Endothelial cell of umbilical vein (primary cell): ENCODE results near the gene TARP.

Source experiments
- BruUV-seq: library from RNA; stranded (reverse); fragments of 400-500 nt; replicated peaks from 2 replicates; lab custom pipeline; 2021; lab: Mats Ljungman, UMichigan
- CTCF ChIA-PET: fragments of 300-600, 350-600 bp; sonication (Branson Sonifier 250); formaldehyde crosslinking; loops from one replicate; lab custom pipeline; 2021; ENCODE audit warnings: antibody characterized with exemption, inconsistent platforms; lab: Charles Lee
- POLR2A ChIA-PET: fragments of 300-600, 350-600 bp; sonication (Branson Sonifier 250); formaldehyde crosslinking; loops from one replicate; lab custom pipeline; 2021; ENCODE audit warnings: antibody characterized with exemption, inconsistent platforms; lab: Charles Lee
- DNase-seq: peaks from one replicate; pipeline ENCODE4 v3.0.0-alpha.2; 2011; ENCODE audit warnings: low read depth, low spot score
- FAIRE-seq: peaks from 2 replicates; lab custom pipeline; 2011; peaks lifted over from hg19 to GRCh38; lab: Jason Lieb, UNC
- H2AFZ ChIP-seq: 2 replicates; pipeline ENCODE4 v1.6.0; 2012; ENCODE audit warnings: low read depth, low read length, control low read depth, inconsistent platforms
- H3K27ac ChIP-seq: 2 replicates; pipeline ENCODE4 v1.5.1; 2011; ENCODE audit warnings: low read depth, mild to moderate bottlenecking, control low read depth, low read length, moderate library complexity; ENCODE audit not compliant: insufficient read depth
- H3K27me3 ChIP-seq, 2 experiments: 2 replicates each; pipeline versions ENCODE4 v1.6.0 to v1.6.1; 2011; ENCODE audit warnings: low read length in 2 of 2, mixed read lengths in 1 of 2; ENCODE audit not compliant: control insufficient read depth in 2 of 2, insufficient read depth in 2 of 2
- H3K36me3 ChIP-seq, 2 experiments: 2 replicates in 1 of 2; 3 replicates in 1 of 2; pipeline ENCODE4 v1.5.1; 2011; ENCODE audit warnings: low read length in 2 of 2, mild to moderate bottlenecking in 1 of 2, moderate library complexity in 1 of 2; ENCODE audit not compliant: control insufficient read depth in 2 of 2, insufficient read depth in 2 of 2; ENCODE audit errors: extremely low read depth in 1 of 2
- H3K4me1 ChIP-seq: 3 replicates; pipeline ENCODE4 v1.5.1; 2011; ENCODE audit warnings: mild to moderate bottlenecking, low read length; ENCODE audit not compliant: control insufficient read depth, insufficient read depth; ENCODE audit errors: extremely low read depth
- H3K4me2 ChIP-seq: 2 replicates; pipeline ENCODE4 v1.6.1; 2011; ENCODE audit warnings: low read length, control low read depth, mixed read lengths; ENCODE audit not compliant: insufficient read depth
- H3K4me3 ChIP-seq, 3 experiments: fragments of 200-600 bp in 1 of 3; sonication (generic), shearing (Covaris generic) in 1 of 3; replicated peaks in 1 of 3; 2 replicates each; pipeline ENCODE4 v1.5.1; 2011 to 2016; ENCODE audit warnings: control low read depth in 3 of 3, low read length in 3 of 3, mild to moderate bottlenecking in 2 of 3, inconsistent platforms in 1 of 3, low read depth in 1 of 3, moderate library complexity in 1 of 3; ENCODE audit not compliant: insufficient read depth in 1 of 3
- H3K79me2 ChIP-seq: 2 replicates; pipeline ENCODE4 v1.6.0; 2012; ENCODE audit warnings: low read length, inconsistent platforms; ENCODE audit not compliant: control insufficient read depth, insufficient read depth
- H3K9ac ChIP-seq: replicated peaks from 2 replicates; pipeline ENCODE3; 2011; ENCODE audit warnings: low read length, control low read depth; ENCODE audit not compliant: insufficient read depth; ENCODE audit errors: extremely low read depth
- H3K9me1 ChIP-seq: replicated peaks from 3 replicates; pipeline ENCODE4 v1.6.0; 2011; ENCODE audit warnings: mild to moderate bottlenecking, low read length; ENCODE audit not compliant: control insufficient read depth, insufficient read depth; ENCODE audit errors: extremely low read depth
- H3K9me3 ChIP-seq: replicated peaks from 2 replicates; pipeline ENCODE4 v1.5.1; 2012; ENCODE audit warnings: low read length, inconsistent platforms; ENCODE audit not compliant: control insufficient read depth, insufficient read depth
- H4K20me1 ChIP-seq: replicated peaks from 2 replicates; pipeline ENCODE3; 2011; ENCODE audit warnings: mild to moderate bottlenecking, low read length; ENCODE audit not compliant: control insufficient read depth, insufficient read depth; ENCODE audit errors: extremely low read depth
- EZH2 ChIP-seq: IDR thresholded peaks from 2 replicates; pipeline ENCODE4 v1.6.1; 2012; ENCODE audit warnings: borderline replicate concordance, low read depth, mild to moderate bottlenecking, moderate library complexity, low read length, inconsistent platforms; ENCODE audit not compliant: severe bottlenecking
- FOS ChIP-seq: IDR thresholded peaks from 2 replicates; pipeline ENCODE4 v1.6.1; 2011; ENCODE audit warnings: mild to moderate bottlenecking, low read length, moderate library complexity, borderline replicate concordance; ENCODE audit not compliant: insufficient read depth
- GATA2 ChIP-seq: IDR thresholded peaks from 2 replicates; pipeline ENCODE4 v1.7.0; 2011; ENCODE audit warnings: low read depth, mild to moderate bottlenecking, moderate library complexity, mixed read lengths, low read length; ENCODE audit not compliant: insufficient read length, insufficient read depth
- JUN ChIP-seq: IDR thresholded peaks from 2 replicates; pipeline ENCODE4 v1.6.1; 2011; ENCODE audit warnings: borderline replicate concordance, low read depth; ENCODE audit not compliant: insufficient read length, insufficient read depth
- MYC ChIP-seq: IDR thresholded peaks from one replicate; pipeline ENCODE4 v1.6.1; 2011; ENCODE audit warnings: mild to moderate bottlenecking, low read depth, low read length
- POLR2A ChIP-seq: IDR thresholded peaks from 2 replicates; pipeline ENCODE4 v1.6.1; 2012; ENCODE audit warnings: low read depth, mild to moderate bottlenecking, control low read depth, low read length
- POLR2AphosphoS5 ChIP-seq: IDR thresholded peaks from 2 replicates; pipeline ENCODE4 v1.6.1; 2012; ENCODE audit warnings: low read depth, mild to moderate bottlenecking, control low read depth, low read length, moderate library complexity; ENCODE audit not compliant: insufficient read depth
- dilution Hi-C: fragments of 300-500 bp; cut with MboI; formaldehyde crosslinking; loops from one replicate; pipeline ENCODE4 v1.15.0; 2019; ENCODE audit warnings: low sequenced_read_pairs; ENCODE audit not compliant: extremely low pct_ligation_motif_present
- intact Hi-C: fragments of 100-400 bp; cut with micrococcal nuclease; formaldehyde crosslinking; loops from one replicate; pipeline ENCODE4 v1.10.0; 2022
- TF ChIP-seq, protein P1 (sequence below), 2 donors: IDR thresholded peaks; 1 replicate in 1 of 2; 2 replicates in 1 of 2; pipeline ENCODE4 v1.5.1; 2011; ENCODE audit warnings: low read length in 2 of 2, mild to moderate bottlenecking in 2 of 2, moderate library complexity in 2 of 2, control low read depth in 1 of 2, inconsistent platforms in 1 of 2, low read depth in 1 of 2; ENCODE audit not compliant: insufficient read depth in 1 of 2; ENCODE audit errors: extremely low read depth in 1 of 2
- TF ChIP-seq, protein P2 (sequence below): IDR thresholded peaks from 2 replicates; pipeline ENCODE4 v1.6.1; 2011; ENCODE audit not compliant: insufficient read depth, insufficient read length

Gene TARP

DNA sequence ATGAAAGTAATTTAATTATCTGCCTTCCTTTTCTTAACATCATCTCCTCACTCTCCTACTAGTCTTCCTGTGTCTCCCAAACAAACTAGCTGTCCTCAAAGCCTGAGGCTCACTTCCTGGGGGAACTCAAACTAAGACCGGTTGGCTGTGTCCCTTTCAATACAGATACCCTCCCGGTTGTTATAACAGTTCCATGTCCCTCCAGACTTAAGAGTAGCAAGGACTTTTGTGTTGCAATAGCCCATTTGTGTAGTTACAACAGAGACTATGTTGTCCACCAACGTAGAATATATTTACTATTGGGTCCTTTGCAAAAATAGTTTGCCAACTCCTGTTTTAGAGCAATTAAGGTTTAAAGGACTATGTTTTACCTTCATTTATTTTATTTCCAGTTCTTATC, 8.6 kb upstream of the TARP start:
- Histone ChIP-seq H3K4me3 (no peak overlapping the region), H4K20me1 (no peaks in the 10 kb centered on the region), H3K9me3 (no peaks in the 10 kb centered on the region), H2AFZ (no peak overlapping the region), H3K79me2 (no peaks in the 10 kb centered on the region), H3K27me3 (peaks cover 1 to 6% of the 10 kb centered on the region in 2 experiments), H3K9me1 (no peaks in the 10 kb centered on the region), H3K4me1 (no peaks in the 10 kb centered on the region), H3K4me2 (no peak overlapping the region), H3K27ac (no peak overlapping the region), H3K9ac (no peak overlapping the region), H3K36me3 (no peaks in the 10 kb centered on the region)
- DNase-seq (no peak), FAIRE-seq (no peak)
- intact Hi-C loops (no loop called here), dilution Hi-C loops (no loop called here)
- CTCF ChIA-PET: interaction anchor here (0.5 to 1.1 kb wide), 2 partner anchors 36 to 123 kb away, joined by 3 to 5 read pairs; no protein-coding TSS in a partner anchor
- BruUV-seq: no TSS peak
- TF ChIP-seq POLR2AphosphoS5 (no peak), GATA2 (no peak), POLR2A (no peak), MYC (no peak), EZH2 (no peak), JUN (no peak), FOS (no peak)
- TF ChIP-seq, protein P1, sequence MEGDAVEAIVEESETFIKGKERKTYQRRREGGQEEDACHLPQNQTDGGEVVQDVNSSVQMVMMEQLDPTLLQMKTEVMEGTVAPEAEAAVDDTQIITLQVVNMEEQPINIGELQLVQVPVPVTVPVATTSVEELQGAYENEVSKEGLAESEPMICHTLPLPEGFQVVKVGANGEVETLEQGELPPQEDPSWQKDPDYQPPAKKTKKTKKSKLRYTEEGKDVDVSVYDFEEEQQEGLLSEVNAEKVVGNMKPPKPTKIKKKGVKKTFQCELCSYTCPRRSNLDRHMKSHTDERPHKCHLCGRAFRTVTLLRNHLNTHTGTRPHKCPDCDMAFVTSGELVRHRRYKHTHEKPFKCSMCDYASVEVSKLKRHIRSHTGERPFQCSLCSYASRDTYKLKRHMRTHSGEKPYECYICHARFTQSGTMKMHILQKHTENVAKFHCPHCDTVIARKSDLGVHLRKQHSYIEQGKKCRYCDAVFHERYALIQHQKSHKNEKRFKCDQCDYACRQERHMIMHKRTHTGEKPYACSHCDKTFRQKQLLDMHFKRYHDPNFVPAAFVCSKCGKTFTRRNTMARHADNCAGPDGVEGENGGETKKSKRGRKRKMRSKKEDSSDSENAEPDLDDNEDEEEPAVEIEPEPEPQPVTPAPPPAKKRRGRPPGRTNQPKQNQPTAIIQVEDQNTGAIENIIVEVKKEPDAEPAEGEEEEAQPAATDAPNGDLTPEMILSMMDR (IDR thresholded peaks at IDR 0.05; ENCODE audit: extremely low read depth in 1 of 2, insufficient read depth in 1 of 2, low read depth in 1 of 2, low read length in 2 of 2): no peak
- TF ChIP-seq, protein P2, sequence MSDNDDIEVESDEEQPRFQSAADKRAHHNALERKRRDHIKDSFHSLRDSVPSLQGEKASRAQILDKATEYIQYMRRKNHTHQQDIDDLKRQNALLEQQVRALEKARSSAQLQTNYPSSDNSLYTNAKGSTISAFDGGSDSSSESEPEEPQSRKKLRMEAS: no peak
- POLR2A ChIA-PET: no interaction called here
